CD4-positive, alpha-beta T cell treated with Interleukin-4 for 1 hour (primary cell): ENCODE results near the gene TMOD1.

ENCODE experiments used
- DNase-seq, 2 donors: peaks; one replicate each; pipeline ENCODE4 v3.0.0-alpha.2; 2020 to 2022

TMOD1 gene

GRCh38 chr9:97500263-97500662 is 1.2 kb upstream of the TMOD1 start:
- no peak for DNase-seq

GRCh38 chr9:97500765-97501176 is 695 bp upstream of the TMOD1 start:
- DNase-seq, result no peak

GRCh38 chr9:97501972-97502221 is 431 bp downstream of the TMOD1 start:
- DNase-seq, result no peak

- DNase-seq, result no peak
Measured at GRCh38 chr9:97502222-97502983, 937 bp downstream of the TMOD1 start.

- no peak for DNase-seq
Measured at GRCh38 chr9:97502984-97503861, 1.8 kb downstream of the TMOD1 start.

- no peak for DNase-seq
Measured at GRCh38 chr9:97503862-97504210, 2.4 kb downstream of the TMOD1 start.

GRCh38 chr9:97504381-97505216 is 3.1 kb downstream of the TMOD1 start:
- DNase-seq, result no peak

- DNase-seq, result no peak
Measured at GRCh38 chr9:97505845-97506244, 4.4 kb downstream of the TMOD1 start.

GRCh38 chr9:97506306-97506705 is 4.8 kb downstream of the TMOD1 start:
- no peak for DNase-seq

- no peak for DNase-seq
Measured at GRCh38 chr9:97506787-97507186, 5.3 kb downstream of the TMOD1 start.

- DNase-seq, result no peak
Measured at GRCh38 chr9:97507428-97507984, 6.0 kb downstream of the TMOD1 start.

- DNase-seq, result no peak
Measured at GRCh38 chr9:97508852-97509251, 7.4 kb downstream of the TMOD1 start.

GRCh38 chr9:97510797-97511654 is 9.6 kb downstream of the TMOD1 start:
- DNase-seq, result no peak

GRCh38 chr9:97511655-97512427 is 10.4 kb downstream of the TMOD1 start:
- DNase-seq, result no peak

- no peak for DNase-seq
Measured at GRCh38 chr9:97512966-97513560, 11.6 kb downstream of the TMOD1 start.

- no peak for DNase-seq
Measured at GRCh38 chr9:97514531-97514930, 13.1 kb downstream of the TMOD1 start.

- DNase-seq, result no peak
Measured at GRCh38 chr9:97515662-97516061, 14.2 kb downstream of the TMOD1 start.

GRCh38 chr9:97516111-97516510 is 14.6 kb downstream of the TMOD1 start:
- no peak for DNase-seq

GRCh38 chr9:97517331-97518089 is 16.0 kb downstream of the TMOD1 start:
- DNase-seq, result no peak
